DMS53 treated with DMSO at 0.1 percent for 48 hours (cell line): Measurements from ENCODE around the gene BMP8B.
"Not testable (repeated sequence)": the region's sequence is repeated elsewhere in the genome, so short reads cannot be mapped to it uniquely, and the experiment has no call there.

Source experiments
- DNase-seq: peaks from one replicate; lab custom pipeline; 2025; ENCODE audit not compliant: unreplicated experiment; lab: John Stamatoyannopoulos, UW

BMP8B gene

GRCh38 chr1:39779137-39779536 lies 9.5 kb downstream of the BMP8B start:
- DNase-seq, result no peak

GRCh38 chr1:39778463-39779099 lies 10.1 kb downstream of the BMP8B start:
- not testable (repeated sequence) for DNase-seq

GRCh38 chr1:39777896-39778295 lies 10.8 kb downstream of the BMP8B start:
- not testable (repeated sequence) for DNase-seq

GRCh38 chr1:39777306-39777705 lies 11.4 kb downstream of the BMP8B start:
- DNase-seq, result no peak

GRCh38 chr1:39776886-39777285 lies 11.8 kb downstream of the BMP8B start:
- DNase-seq, result no peak

GRCh38 chr1:39776400-39776713 lies 12.3 kb downstream of the BMP8B start:
- no peak for DNase-seq

GRCh38 chr1:39775676-39776399 lies 12.8 kb downstream of the BMP8B start:
- not testable (repeated sequence) for DNase-seq

- not testable (repeated sequence) for DNase-seq
These were observed 13.5 kb downstream of the BMP8B start for GRCh38 chr1:39775141-39775540.

GRCh38 chr1:39773369-39773979 lies 15.2 kb downstream of the BMP8B start:
- not testable (repeated sequence) for DNase-seq

- DNase-seq, result not testable (repeated sequence)
These were observed 17.6 kb downstream of the BMP8B start, which contains the start of gene OXCT2 for GRCh38 chr1:39771022-39771532. Gene OXCT2, minus strand, starts transcription at chr1:39771348. Its CDS starts 93 bp downstream, at chr1:39771255.

- DNase-seq, result not testable (repeated sequence)
These were observed 18.3 kb downstream of the BMP8B start for GRCh38 chr1:39770100-39771021.

- not testable (repeated sequence) for DNase-seq
These were observed 19.2 kb downstream of the BMP8B start for GRCh38 chr1:39769502-39769901.

- DNase-seq, result not testable (repeated sequence)
These were observed 22.2 kb downstream of the BMP8B start for GRCh38 chr1:39766466-39766865.

GRCh38 chr1:39764512-39764911 lies 24.2 kb downstream of the BMP8B start:
- not testable (repeated sequence) for DNase-seq

- not testable (repeated sequence) for DNase-seq
These were observed 24.9 kb downstream of the BMP8B start for GRCh38 chr1:39763619-39764374.

- DNase-seq, result no peak
These were observed 25.8 kb downstream of the BMP8B start for GRCh38 chr1:39762550-39763540.

- DNase-seq, result no peak
These were observed 27.0 kb downstream of the BMP8B start for GRCh38 chr1:39761557-39762260.

- DNase-seq, result no peak
These were observed 27.6 kb downstream of the BMP8B start for GRCh38 chr1:39761016-39761415.
